Measurements from ENCODE around the gene TXLNA.

The TXLNA gene

DNA sequence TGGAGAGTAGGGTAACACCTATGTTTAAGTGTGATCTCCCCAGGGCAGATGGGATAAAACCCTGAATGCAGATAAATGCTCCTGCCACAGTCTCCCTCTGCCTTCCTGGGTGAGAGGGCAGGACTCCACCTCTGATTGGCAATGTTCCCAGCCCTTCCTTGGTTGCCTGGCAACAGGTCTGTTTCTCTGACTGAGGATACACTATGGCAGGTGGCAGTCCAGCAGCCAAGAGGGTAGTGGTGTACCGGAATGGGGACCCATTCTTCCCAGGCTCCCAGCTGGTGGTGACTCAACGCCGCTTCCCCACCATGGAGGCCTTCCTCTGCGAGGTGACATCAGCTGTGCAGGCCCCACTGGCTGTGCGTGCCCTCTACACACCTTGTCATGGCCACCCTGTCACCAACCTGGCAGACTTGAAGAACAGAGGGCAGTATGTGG is 29.4 kb downstream of the TXLNA start, which contains the start of gene DCDC2B:
TSS of gene DCDC2B (plus strand) at position 199 of the 438 bp plus-strand sequence. CDS start at position 204, 5 bp downstream.
- no peak for DNase-seq (ENCODE audit: low read depth in 2 of 2)

DNA sequence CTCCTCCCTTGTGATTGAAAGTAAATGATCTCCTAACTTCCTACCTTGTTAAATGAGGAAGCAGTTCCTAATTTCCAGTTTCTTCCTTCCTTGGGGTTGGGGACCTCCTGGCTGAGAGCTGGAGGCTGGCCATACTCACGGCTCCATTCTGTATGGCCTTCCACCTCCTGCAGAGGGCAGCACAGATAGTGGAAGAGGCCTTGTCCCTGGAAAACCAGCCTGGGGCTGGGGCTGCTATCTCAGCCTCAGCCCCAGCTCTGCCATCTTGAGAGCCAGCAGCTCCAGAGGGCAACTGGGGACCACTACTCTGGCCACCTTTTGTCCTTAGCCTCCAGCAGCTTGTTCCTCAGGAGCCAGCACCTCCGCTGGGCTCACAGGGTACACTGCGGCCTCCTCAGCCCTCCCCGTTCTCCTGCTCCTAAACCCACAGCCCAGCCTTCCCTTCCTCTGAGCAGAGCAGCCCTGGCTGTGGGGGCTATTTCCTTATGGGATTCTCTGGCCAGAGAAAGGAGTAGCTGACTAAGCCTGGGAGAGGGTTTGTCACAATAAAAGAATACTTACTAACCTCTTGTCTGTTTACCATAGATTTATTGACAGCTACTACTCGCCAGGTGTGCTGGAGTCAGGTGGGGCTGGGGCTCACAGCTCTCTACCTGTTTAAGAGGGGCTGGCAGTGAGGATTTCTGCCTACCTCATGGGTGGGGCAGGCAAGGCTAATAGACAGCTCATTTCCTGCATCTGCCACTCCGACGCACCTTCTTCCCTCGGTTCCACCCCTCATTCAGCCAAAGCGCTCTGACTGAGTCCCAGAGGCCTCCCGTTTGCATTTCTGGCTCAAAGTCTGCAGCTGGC is 36.4 kb downstream of the TXLNA start:
- DNase-seq (ENCODE audit: low read depth in 2 of 2), result no peak

DNA sequence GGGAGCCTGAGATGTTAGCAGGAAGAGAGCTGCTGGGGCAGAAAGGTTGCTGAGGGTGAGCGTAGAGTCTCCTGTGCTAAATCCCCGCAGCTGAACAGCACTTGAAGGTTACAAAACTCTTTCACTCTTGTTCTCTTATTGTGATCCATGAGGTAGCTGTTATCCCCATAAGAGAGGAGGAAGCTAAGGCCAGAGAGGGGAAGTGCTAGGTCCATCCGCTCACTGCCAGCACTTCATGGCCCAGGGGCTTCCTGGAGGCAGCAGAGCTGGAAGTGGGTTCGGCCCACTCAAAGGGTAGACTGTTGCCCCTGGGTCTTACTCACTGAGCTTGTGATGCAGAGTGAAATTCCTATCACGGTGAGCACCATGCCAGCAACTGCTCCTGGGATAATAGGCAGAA is 37.1 kb downstream of the TXLNA start:
- no peak for DNase-seq (ENCODE audit: low read depth in 2 of 2)

DNA sequence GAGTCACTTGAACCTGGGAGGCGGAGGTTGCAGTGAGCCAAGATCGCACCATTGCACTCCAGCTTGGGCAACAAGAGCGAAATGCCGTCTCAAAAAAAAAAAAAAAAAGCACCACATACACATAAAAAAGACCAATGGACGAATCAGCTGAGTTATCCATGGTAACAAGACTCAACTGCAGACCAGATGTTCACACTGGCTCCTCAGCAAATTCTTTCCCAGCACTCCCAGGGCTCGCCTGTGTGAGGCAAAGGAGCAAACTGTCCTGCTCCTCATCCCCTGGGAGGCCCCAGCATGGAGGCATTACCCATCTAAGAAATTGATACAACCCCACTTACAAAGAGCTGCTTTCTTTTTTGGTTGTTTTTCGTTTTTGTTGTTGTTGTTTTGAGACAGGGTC is 39.5 kb downstream of the TXLNA start:
- peak in 1 of 2 experiments; percentile 31 for DNase-seq (ENCODE audit: low read depth in 2 of 2)

DNA sequence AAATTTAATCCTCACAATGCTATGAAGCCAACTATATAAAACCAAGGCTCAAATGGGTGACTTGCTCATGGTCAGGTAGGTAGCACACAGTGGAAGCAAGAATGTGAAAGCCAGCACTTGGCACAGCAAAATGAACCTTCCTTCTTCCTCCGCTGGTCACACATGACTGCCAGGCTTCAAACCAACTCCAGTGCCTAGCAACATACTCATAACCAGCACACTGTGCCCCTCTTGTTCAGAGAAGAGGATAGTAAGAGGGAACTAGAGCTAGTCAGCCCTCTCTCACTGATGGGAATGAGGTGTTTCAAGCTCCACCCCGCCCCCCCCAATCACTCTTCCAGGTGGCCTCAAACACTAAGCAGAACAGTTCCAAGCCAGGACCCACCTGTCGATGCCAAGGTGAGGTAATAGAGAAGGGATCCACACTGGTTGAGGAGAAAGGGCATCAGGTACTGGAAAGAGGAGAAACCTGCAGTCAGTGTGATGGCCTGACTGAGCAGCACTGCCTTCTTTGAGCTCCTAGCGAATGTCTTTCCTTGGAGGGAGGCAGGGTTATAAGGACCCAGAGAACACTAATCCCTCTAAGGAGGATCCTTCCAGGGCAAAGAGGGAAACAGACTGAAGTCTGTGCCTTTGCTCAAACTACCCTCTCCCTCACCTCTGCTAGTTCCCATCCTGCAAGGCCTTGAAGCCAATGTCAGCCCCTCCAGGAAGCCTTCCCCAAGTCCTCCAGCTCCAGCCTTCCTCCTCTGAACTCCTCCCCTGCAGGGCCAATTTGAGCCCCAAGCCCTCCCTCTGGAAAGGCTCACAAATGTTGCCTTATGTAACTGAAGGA is 41.5 kb downstream of the TXLNA start:
- no peak for DNase-seq (ENCODE audit: low read depth in 2 of 2)

DNA sequence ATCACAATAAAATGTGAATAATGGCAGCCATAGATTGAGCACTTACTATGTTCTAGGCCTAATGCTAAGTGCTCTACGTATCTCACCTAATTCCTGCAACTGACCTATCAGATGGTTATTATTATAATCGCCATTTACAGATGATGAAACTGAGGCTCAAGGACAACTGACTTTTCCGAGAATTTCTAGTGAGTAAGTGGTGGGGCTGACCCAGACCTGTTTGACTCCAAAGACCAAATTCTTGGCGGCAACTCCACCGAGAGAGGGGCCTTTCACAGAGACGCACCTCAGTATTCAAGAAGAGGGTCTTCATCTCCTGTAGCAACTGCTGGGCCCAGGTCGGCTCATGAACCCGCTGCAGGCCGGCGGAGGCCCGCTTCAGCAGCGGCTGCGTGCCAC is 42.1 kb downstream of the TXLNA start:
- DNase-seq (ENCODE audit: low read depth in 2 of 2), result no peak

DNA sequence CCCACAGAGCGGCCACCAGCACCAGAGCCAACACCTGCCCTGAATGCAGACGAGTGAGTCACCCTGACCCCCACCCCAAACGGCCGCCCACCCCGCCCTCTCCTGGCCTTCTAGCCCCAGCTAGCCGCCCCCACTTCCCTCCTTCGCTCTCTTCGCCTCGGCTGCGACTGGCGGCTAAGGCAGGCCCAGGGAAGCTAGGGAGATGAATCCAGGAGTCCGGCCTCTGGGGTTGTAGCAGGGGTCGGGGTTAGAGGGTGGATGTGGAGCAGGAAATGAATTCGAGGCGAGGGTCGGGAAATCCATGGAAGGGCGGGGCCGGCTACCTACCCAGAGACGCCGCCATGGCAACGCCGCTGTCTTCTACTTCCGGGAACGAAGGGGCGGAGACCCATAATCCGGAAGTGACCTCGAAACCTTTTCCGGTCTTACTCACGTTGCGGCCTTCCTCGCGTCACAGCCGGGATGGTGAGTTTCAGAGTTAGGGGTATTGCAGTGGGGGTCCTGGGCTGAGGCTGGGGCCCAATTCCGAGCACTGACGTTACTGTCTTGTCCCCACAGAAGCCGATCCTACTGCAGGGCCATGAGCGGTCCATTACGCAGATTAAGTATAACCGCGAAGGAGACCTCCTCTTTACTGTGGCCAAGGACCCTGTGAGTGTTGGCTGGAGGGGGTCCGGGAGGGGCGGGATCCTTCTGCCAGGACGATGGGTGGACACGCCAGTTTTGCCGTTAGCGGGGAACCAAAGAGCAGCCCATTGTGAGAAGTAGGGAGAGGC is 42.7 kb downstream of the TXLNA start, which contains the start of the genes EIF3I and TMEM234:
TSS of gene EIF3I (plus strand) at position 428 of the 776 bp plus-strand sequence. CDS start at position 463, 35 bp downstream.
TSS of gene TMEM234 (minus strand) at position 374 of the 776 bp plus-strand sequence. CDS start at position 343, 31 bp downstream.
- DNase-seq (ENCODE audit: low read depth in 2 of 2), result peak; percentile 69 to 73

DNA sequence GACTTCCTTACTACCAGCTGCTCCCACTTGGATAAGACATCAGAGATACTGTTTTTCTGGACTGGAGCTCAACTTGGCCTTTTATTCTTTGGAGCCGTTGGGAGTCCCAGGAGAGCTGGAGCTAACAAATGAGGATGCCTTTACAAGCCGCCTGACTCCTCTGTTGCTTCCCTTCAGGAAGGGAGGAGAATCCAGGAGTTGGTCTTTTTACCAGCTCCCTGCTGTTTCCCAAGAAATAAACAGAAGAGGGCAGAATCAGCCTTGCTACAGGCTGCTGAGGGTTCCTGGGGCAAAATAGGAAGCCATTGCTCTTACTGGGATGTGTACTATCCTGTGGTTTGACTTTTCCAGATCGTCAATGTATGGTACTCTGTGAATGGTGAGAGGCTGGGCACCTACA is 44.2 kb downstream of the TXLNA start:
- no peak for DNase-seq (ENCODE audit: low read depth in 2 of 2)

DNA sequence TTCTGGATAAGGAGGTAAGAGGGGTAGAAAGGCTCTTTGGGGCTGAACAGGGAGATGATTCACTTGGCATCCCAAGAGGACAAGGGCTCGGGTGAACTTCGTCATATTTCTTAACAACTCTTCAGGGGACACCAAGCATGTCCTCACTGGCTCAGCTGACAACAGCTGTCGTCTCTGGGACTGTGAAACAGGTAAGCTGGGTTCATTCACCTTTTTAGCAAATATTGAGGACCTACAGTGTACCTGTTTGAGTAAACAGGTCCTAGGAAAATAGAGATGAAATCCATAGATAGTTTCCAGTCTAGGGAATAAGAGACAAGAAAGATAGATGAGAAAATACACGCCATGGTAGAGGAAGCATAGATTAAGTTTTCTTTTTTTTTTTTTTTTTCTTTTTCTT is 44.8 kb downstream of the TXLNA start:
- DNase-seq (ENCODE audit: low read depth in 2 of 2), result no peak

DNA sequence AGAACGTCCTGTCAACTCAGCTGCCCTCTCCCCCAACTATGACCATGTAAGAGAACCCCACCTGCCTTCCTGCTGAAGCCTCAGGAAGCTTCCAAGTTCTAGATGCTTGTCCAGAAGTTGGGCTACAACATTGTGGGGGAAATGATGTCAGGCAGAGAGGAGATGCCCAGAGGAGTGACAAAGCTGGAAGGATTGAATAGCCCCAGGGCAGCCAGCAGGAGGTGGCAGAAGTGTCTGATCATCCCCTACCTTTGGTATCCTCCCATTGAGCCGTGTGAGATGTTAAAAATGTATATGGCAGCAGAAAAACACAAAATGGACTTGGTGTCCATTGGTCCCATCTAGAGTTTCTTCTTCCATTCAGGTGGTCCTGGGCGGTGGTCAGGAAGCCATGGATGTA is 49.3 kb downstream of the TXLNA start:
- DNase-seq (ENCODE audit: low read depth in 2 of 2), result no peak

DNA sequence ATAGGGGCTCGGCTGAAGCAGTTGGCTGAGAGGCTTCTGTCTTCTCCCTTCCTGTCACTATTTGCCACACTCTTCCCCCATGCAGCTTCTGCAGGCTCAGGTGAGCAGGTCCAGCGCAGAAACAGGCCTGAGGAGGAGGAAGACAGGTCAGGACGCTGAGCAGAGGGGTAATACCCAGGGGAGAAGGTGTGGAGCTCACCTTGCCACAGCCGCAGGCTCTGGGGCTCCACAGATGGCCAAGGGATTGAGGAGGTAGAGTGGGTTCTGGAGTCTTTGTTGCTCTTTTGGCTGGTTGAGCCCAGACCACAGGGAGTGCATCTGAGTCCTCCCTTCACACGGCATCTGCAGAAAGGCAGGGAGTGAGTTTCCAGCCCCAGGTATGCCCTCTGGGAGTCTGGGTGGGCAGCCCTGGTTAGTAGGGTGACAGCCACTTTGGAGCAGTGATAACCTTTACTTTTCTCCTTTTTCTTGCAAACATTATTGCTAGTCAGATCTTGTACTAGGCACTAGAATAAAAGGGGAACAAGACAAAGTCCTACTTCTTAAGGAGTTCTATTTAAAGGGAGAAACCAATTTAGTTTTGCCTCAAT is 52.5 kb downstream of the TXLNA start:
- no peak for DNase-seq (ENCODE audit: low read depth in 2 of 2)

DNA sequence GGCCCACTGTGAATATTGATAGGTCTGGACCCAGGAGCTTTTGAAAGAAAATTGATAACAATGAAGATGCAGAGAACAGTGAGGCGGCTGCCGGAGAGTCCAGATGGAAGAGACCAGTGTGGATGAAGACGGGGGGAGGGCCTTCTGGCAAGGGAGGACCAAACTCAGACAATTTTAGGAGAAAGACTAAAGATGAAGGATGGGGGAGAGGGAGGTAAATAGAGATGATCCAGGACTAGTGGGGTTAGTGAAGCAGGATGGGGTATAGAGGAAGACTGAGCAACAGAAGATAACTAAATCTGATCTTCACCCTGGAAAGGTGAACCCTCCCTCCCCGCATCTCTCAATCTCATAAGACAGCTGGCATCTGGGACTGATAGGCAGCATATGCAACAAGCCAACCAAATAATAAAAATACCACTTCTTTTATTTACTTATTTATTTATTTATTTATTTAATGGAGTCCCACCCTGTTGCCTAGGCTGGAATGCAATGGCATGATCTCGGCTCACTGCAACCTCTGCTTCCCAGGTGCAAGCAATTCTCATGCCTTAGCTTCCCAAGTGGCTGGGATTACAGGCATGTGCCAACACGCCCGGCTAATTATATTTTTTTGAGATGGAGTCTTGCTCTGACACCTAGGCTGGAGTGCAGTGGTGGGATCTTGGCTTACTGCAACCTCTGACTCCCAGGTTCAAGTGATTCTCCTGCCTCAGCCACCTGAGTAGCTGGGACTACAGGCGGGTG is 53.3 kb downstream of the TXLNA start:
- no peak for DNase-seq (ENCODE audit: low read depth in 2 of 2)

DNA sequence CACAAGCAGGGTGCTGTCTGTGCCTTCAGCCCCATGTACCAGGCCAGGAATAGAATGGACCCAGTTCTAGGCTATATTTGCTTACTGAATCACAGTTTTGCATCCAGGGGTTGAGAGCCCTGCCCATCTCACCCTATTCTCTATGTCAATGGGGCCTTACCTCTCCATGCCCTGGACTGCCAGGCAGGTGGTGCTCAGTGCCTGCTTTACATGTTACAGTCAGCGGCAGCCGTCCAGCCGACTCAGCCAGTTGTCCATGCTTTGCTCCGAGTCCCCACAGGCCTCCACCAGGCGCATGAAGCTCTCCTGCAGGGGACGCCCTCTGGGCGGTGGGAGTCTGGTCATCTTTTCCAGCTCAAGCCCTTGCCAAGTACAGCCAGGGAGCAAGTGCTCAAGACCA is 55.3 kb downstream of the TXLNA start:
- DNase-seq (ENCODE audit: low read depth in 2 of 2), result no peak

DNA sequence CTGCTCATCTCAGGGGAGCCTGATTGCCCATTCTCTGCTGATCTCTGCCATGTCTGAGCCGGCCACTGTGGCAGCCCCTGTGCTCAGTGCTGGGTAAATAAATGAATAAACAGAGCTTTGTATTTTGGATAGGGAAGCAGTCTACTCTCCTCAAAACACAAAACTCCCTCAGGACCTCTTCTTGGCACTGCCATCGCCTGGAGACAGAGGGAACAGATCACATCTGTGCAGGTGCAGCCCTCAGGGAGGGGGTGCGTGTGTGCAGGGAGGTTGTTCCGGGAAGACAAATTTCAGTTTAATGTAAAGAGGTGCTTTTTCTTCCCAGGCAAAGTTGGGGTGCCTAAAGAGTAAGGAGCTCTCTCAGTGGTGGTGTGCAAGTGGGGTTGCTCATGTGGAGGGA is 59.9 kb downstream of the TXLNA start:
- no peak for DNase-seq (ENCODE audit: low read depth in 2 of 2)

DNA sequence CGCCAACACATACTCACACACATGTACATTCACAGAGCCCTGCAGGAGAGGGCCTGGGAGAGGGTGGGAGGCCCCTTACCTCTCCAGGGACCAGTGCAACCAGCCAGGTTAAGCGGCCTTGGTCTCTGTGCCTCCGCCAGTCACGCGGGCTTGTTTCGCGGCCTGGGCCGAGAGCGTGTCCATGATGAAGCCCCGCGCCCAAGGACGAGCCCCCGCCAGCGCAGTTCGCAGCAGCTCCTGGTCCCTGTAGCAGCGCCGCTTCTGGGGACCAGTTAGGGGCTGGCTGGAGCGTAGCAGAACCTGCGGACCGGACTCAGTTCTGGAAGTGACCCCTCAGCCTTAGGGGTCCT is 60.3 kb downstream of the TXLNA start:
- no peak for DNase-seq (ENCODE audit: low read depth in 2 of 2)

DNA sequence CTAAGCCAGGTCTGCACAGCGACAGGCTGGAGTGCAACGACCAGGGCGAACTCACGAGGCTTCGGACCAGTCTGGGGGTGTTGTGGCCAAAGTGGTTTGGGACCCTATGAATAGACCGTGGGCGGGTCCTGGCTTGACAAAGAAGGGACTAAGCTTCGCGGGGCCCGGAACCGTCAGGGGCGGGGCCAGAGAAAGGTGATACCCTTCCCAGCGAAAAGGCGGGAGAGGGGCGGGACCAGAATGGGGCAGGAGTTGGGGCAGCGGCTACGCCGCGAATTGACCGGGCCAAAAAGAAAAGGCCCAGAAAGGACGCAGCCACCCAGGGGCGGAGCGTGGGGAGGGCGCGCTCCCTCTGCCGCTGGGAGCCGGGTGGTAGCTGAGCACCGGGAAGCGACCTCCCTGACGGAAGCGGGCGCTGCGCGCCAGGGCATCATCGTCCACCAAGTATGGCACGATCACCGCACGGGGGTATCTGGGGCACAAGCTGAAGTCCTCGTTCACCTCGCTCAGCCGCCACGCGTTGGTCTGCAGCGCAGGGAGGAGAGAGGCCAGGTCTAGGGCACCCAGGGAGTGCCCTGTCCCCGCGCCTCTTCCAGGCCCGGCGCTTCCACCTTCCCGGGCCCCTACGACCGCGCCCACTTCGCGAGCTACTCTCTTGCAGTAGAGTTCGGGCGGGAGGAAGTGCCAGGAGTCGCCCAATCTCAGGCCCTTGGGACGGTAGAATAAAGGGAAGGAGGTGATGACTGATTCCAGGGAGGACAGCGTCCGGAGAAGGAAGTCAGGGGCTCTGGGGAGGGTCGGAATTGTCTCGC is 60.9 kb downstream of the TXLNA start:
- no peak for DNase-seq (ENCODE audit: low read depth in 2 of 2)

DNA sequence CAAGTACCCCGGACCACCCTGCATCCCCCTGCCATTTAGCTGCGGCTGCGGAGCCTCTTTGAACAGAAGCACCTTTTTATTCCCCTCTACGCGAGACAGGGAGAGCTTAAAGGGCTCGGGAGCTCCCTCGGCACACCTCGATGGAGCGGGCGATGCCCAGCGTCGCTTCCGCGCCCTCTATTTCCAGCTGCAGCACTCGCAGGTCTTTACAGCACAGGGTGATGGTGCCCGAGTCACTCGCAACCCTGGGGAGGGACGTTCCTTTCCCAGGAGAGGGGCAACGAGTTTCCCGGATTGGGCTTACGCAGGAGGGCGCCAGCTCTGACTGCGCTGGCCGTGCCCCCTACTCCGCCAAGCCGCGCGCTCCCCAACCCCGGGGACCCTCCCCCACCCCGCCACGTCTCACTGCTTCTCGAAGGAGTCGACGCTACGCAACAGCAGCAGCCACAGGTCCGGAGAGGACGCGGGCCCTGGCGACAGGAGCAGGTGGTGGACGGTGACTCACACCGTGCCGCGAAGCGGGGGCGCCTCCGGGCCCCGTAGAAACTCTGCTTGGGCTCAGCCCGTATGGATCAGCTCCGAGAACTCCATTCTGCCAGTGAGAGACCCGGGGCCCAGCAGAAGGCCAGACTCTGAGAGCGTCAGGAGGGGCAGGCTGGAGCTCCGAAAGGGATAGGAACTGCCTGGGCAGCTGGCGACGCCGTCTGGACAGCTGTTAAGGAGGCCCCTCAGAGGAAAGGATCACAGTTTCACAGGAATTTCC is 61.7 kb downstream of the TXLNA start:
- no peak for DNase-seq (ENCODE audit: low read depth in 2 of 2)

DNA sequence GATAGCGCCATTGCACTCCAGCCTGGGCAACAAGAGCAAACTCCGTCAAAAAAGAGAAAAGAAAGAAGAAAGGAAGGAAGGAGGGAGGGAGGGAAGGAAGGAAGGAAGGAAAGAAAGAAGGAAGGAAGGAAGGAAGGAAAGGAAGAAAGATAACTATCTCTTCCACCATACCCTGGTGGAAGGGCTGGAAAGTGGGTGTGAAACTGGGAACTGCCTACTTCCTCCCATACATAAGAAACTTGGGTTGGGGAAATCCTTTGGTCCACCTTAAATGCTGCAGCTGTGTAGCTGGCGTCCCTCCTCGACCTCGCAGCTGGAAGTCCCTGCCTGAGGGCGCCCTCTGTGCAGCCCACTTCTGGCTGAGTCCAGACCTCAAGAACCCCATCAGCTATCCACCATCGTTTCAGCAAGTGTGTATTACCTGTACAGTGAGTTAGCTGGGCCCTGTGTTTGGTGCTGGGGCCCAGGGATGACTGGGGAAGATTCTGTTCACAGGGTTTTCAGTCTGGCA is 62.9 kb downstream of the TXLNA start:
- no peak for DNase-seq (ENCODE audit: low read depth in 2 of 2)

DNA sequence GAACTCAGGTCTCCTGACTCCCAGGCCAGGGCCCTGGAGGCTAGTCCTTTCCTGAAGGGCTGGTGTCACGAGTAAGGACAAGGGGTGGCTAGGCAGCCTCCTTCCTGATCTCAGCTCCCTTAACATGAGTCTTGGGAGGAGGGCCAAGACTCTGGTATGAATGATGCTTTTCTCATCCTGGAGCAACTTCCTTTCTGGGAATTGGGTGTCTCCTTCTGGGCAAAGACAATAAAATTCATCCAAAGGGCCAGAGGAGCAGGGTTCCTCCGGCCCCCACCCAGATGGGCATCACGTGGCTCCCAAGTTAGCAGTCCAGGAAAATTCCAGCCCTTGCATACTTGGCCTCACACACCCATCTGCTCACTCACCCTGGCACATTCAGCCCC is 67.4 kb downstream of the TXLNA start, which contains the start of gene FAM167B:
TSS of gene FAM167B (plus strand) at position 335 of the 386 bp plus-strand sequence. CDS start 200 bp downstream, outside the sequence.
- peak; percentile 36 for DNase-seq (ENCODE audit: low read depth in 2 of 2)

Data from fibroblast of skin of left quadriceps (primary cell).